NCI-H510A (cell line): Measurements from ENCODE around the gene HPGDS.

ENCODE experiments used
- DNase-seq: peaks from one replicate; lab custom pipeline; 2025; lab: John Stamatoyannopoulos, UW

HPGDS gene

GRCh38 chr4:94256144-94256783, 86.4 kb downstream of the HPGDS start:
- no peak for DNase-seq

- no peak for DNase-seq
Measured at GRCh38 chr4:94253036-94253435, 89.6 kb downstream of the HPGDS start.

- DNase-seq: no peak
Measured at GRCh38 chr4:94251094-94251493, 91.5 kb downstream of the HPGDS start.
